Mesendoderm (in vitro differentiated cells): Measurements from ENCODE around the gene AFF4.

Experiments used
- DNase-seq: peaks from one replicate; pipeline ENCODE4 v3.0.0; 2013
- H2AK5ac ChIP-seq: 2 replicates; pipeline ENCODE4 v1.6.1; 2013; ENCODE audit warnings: low read length, inconsistent platforms
- H2BK120ac ChIP-seq: 2 replicates; pipeline ENCODE4 v1.6.1; 2013; ENCODE audit warnings: low read depth, mild to moderate bottlenecking, low read length, moderate library complexity, mixed read lengths
- H2BK15ac ChIP-seq: replicated peaks from 2 replicates; pipeline ENCODE4 v1.6.1; 2013; ENCODE audit warnings: low read depth, mild to moderate bottlenecking, moderate library complexity
- H2BK5ac ChIP-seq: 2 replicates; pipeline ENCODE4 v1.6.1; 2013; ENCODE audit warnings: low read length, inconsistent platforms
- H3K18ac ChIP-seq: 2 replicates; pipeline ENCODE4 v1.6.1; 2013; ENCODE audit warnings: mild to moderate bottlenecking, low read length, mixed read lengths
- H3K23ac ChIP-seq: one replicate; pipeline ENCODE4 v1.6.1; 2013; ENCODE audit warnings: low read length
- H3K27ac ChIP-seq: 2 replicates; pipeline ENCODE4 v1.5.1; 2013; ENCODE audit warnings: low read depth, mild to moderate bottlenecking, inconsistent platforms, low read length, moderate library complexity
- H3K27me3 ChIP-seq: 2 replicates; pipeline ENCODE4 v1.6.1; 2013; ENCODE audit warnings: low read length, control low read depth, mild to moderate bottlenecking, inconsistent platforms; ENCODE audit not compliant: insufficient read depth, poor library complexity
- H3K36me3 ChIP-seq: 2 replicates; pipeline ENCODE4 v1.6.1; 2013; ENCODE audit warnings: low read length, inconsistent platforms; ENCODE audit not compliant: control insufficient read depth, insufficient read depth
- H3K4ac ChIP-seq: one replicate; pipeline ENCODE4 v1.6.1; 2013; ENCODE audit warnings: low read depth, mild to moderate bottlenecking, low read length, moderate library complexity
- H3K4me1 ChIP-seq: 2 replicates; pipeline ENCODE4 v1.6.1; 2013; ENCODE audit warnings: low read depth, low read length, inconsistent platforms; ENCODE audit not compliant: control insufficient read depth
- H3K4me2 ChIP-seq: 2 replicates; pipeline ENCODE4 v1.6.1; 2013; ENCODE audit warnings: low read length
- H3K4me3 ChIP-seq: 2 replicates; pipeline ENCODE4 v1.5.1; 2013; ENCODE audit warnings: mild to moderate bottlenecking, low read length
- H3K56ac ChIP-seq: one replicate; pipeline ENCODE4 v1.6.1; 2013; ENCODE audit warnings: low read length
- H3K79me1 ChIP-seq: 2 replicates; pipeline ENCODE4 v1.6.1; 2013; ENCODE audit warnings: low read length, inconsistent platforms
- H3K79me2 ChIP-seq: 2 replicates; pipeline ENCODE4 v1.6.1; 2013; ENCODE audit warnings: mild to moderate bottlenecking, low read length; ENCODE audit not compliant: control insufficient read depth, insufficient read depth
- H3K9ac ChIP-seq: 2 replicates; pipeline ENCODE4 v1.6.1; 2013; ENCODE audit warnings: low read length, inconsistent platforms
- H4K5ac ChIP-seq: one replicate; pipeline ENCODE4 v1.6.1; 2013; ENCODE audit warnings: low read length
- H4K8ac ChIP-seq: one replicate; pipeline ENCODE4 v1.6.1; 2013; ENCODE audit warnings: low read depth, mild to moderate bottlenecking, control low read depth, low read length, moderate library complexity
- WGBS: extraction: QIAGEN DNeasy Blood & Tissue Kit; methylation state at CpG from one replicate; pipeline ENCODE4 v1.1.7; 2013; ENCODE audit warnings: low lambda C conversion rate, missing lambda C conversion rate; ENCODE audit not compliant: insufficient coverage; ENCODE audit errors: extremely low coverage; 5-methylcytosine and 5-hydroxymethylcytosine counted together

AFF4 gene

GRCh38 chr5:132853323-132853722 lies 110.1 kb downstream of the AFF4 start:
- no peaks in the 10 kb centered on the region for H3K4me1 ChIP-seq
- H3K27me3 ChIP-seq: no peaks in the 10 kb centered on the region
- H2BK120ac ChIP-seq: no peak overlapping the region
- no peak overlapping the region for H2BK15ac ChIP-seq
- no peak overlapping the region for H4K8ac ChIP-seq
- H3K27ac ChIP-seq: no peak overlapping the region
- DNase-seq: no peak
- no peak overlapping the region for H3K18ac ChIP-seq
- no peak overlapping the region for H3K23ac ChIP-seq
- no peak overlapping the region for H2AK5ac ChIP-seq
- H3K36me3 ChIP-seq: no peaks in the 10 kb centered on the region
- H3K79me2 ChIP-seq: no peaks in the 10 kb centered on the region
- no peaks in the 10 kb centered on the region for H3K79me1 ChIP-seq
- no peak overlapping the region for H3K9ac ChIP-seq
- no peak overlapping the region for H3K56ac ChIP-seq
- no peak overlapping the region for H3K4me3 ChIP-seq
- H2BK5ac ChIP-seq: no peak overlapping the region
- H4K5ac ChIP-seq: no peak overlapping the region
- H3K4ac ChIP-seq: no peak overlapping the region
- no peak overlapping the region for H3K4me2 ChIP-seq
- no CpG with 5 or more reads among the region's 3 CpGs for whole genome bisulfite sequencing

DNA sequence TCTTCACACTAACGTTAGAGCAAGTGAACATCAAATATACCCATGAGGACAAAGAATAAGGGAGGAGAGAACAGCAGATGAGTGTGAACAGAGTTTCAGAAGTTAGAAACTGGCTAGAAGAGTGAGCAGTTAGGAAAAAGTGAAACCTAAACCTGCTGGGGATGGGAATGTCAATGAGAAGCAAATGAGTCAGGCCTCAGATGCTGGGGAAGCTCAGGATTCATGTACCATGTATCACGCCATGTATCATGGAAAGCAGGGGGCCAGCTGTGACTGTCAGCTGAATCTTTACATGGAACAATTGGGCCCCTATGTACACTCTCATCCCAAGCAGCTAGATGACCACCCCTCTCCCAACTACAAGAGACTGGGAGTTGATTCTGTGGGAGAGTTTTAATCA lies 113.4 kb downstream of the AFF4 start:
- H3K4me2 ChIP-seq: no peak overlapping the region
- DNase-seq: no peak
- H4K8ac ChIP-seq: no peak overlapping the region
- H3K79me1 ChIP-seq: no peaks in the 10 kb centered on the region
- no peaks in the 10 kb centered on the region for H3K4me1 ChIP-seq
- H3K4me3 ChIP-seq: no peak overlapping the region
- H3K9ac ChIP-seq: no peak overlapping the region
- no peak overlapping the region for H4K5ac ChIP-seq
- no peak overlapping the region for H3K23ac ChIP-seq
- no peak overlapping the region for H2BK5ac ChIP-seq
- H2BK120ac ChIP-seq: no peak overlapping the region
- no peak overlapping the region for H3K4ac ChIP-seq
- H2BK15ac ChIP-seq: no peak overlapping the region
- H3K36me3 ChIP-seq: no peaks in the 10 kb centered on the region
- no peak overlapping the region for H2AK5ac ChIP-seq
- no peaks in the 10 kb centered on the region for H3K27me3 ChIP-seq
- H3K18ac ChIP-seq: no peak overlapping the region
- no CpG with 5 or more reads among the region's 2 CpGs for WGBS
- no peak overlapping the region for H3K27ac ChIP-seq
- no peaks in the 10 kb centered on the region for H3K79me2 ChIP-seq
- H3K56ac ChIP-seq: no peak overlapping the region

DNA sequence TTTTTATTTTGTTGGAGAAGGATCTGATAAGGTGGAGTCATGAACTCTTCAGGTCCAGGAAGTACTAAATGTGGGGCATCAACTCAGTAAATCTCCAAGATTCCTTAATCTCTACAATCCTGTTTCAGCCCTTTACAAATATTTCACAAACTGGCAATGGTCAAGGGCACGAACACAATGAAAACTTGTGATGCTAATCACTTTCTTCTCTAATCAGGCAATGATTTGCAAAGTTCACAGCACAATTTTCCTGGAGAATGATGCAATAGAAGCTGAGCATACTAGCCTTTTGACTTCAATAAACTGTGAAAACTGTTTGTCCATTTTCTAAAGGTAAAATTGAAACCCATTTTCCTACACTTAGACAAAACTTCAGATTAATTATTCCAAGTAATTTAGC lies 114.1 kb downstream of the AFF4 start:
- no peak overlapping the region for H3K27ac ChIP-seq
- no peak overlapping the region for H3K18ac ChIP-seq
- H2BK120ac ChIP-seq: no peak overlapping the region
- no peaks in the 10 kb centered on the region for H3K79me1 ChIP-seq
- no peak overlapping the region for H2BK15ac ChIP-seq
- H4K8ac ChIP-seq: no peak overlapping the region
- no peaks in the 10 kb centered on the region for H3K4me1 ChIP-seq
- no peak overlapping the region for H3K56ac ChIP-seq
- H2AK5ac ChIP-seq: no peak overlapping the region
- no CpG with 5 or more reads among the region's 1 CpG for WGBS
- no peak overlapping the region for H4K5ac ChIP-seq
- DNase-seq: no peak
- no peaks in the 10 kb centered on the region for H3K79me2 ChIP-seq
- no peak overlapping the region for H3K4ac ChIP-seq
- H3K23ac ChIP-seq: no peak overlapping the region
- no peak overlapping the region for H2BK5ac ChIP-seq
- no peak overlapping the region for H3K9ac ChIP-seq
- no peak overlapping the region for H3K4me3 ChIP-seq
- H3K36me3 ChIP-seq: no peaks in the 10 kb centered on the region
- no peak overlapping the region for H3K4me2 ChIP-seq
- no peaks in the 10 kb centered on the region for H3K27me3 ChIP-seq

GRCh38 chr5:132848270-132848669 lies 115.2 kb downstream of the AFF4 start:
- H2BK15ac ChIP-seq: no peak overlapping the region
- no peak overlapping the region for H3K56ac ChIP-seq
- no peaks in the 10 kb centered on the region for H3K27me3 ChIP-seq
- no peak overlapping the region for H4K8ac ChIP-seq
- no peak overlapping the region for H4K5ac ChIP-seq
- H2BK5ac ChIP-seq: no peak overlapping the region
- H3K18ac ChIP-seq: no peak overlapping the region
- H3K36me3 ChIP-seq: no peaks in the 10 kb centered on the region
- no peaks in the 10 kb centered on the region for H3K79me1 ChIP-seq
- no peak overlapping the region for H3K4me3 ChIP-seq
- H3K4me2 ChIP-seq: no peak overlapping the region
- DNase-seq: no peak
- no peak overlapping the region for H3K23ac ChIP-seq
- no peak overlapping the region for H3K9ac ChIP-seq
- H2AK5ac ChIP-seq: no peak overlapping the region
- H3K4ac ChIP-seq: no peak overlapping the region
- no CpG with 5 or more reads among the region's 8 CpGs for WGBS
- H3K27ac ChIP-seq: no peak overlapping the region
- H2BK120ac ChIP-seq: no peak overlapping the region
- H3K79me2 ChIP-seq: no peaks in the 10 kb centered on the region
- no peaks in the 10 kb centered on the region for H3K4me1 ChIP-seq

- Histone ChIP-seq H3K4me2 (no peak overlapping the region), H3K23ac (no peak overlapping the region), H3K36me3 (no peaks in the 10 kb centered on the region), H3K79me1 (no peaks in the 10 kb centered on the region), H3K9ac (no peak overlapping the region), H3K56ac (no peak overlapping the region), H2BK120ac (no peak overlapping the region), H3K79me2 (no peaks in the 10 kb centered on the region), H3K18ac (no peak overlapping the region), H2AK5ac (no peak overlapping the region), H4K8ac (no peak overlapping the region), H3K4me1 (no peaks in the 10 kb centered on the region), H3K27me3 (no peaks in the 10 kb centered on the region), H3K4me3 (no peak overlapping the region), H2BK5ac (no peak overlapping the region), H3K27ac (no peak overlapping the region), H2BK15ac (no peak overlapping the region), H4K5ac (no peak overlapping the region), H3K4ac (no peak overlapping the region)
- WGBS: no CpG with 5 or more reads among the region's 4 CpGs
- no peak for DNase-seq
These were observed 122.1 kb downstream of the AFF4 start for GRCh38 chr5:132841305-132841704.

DNA sequence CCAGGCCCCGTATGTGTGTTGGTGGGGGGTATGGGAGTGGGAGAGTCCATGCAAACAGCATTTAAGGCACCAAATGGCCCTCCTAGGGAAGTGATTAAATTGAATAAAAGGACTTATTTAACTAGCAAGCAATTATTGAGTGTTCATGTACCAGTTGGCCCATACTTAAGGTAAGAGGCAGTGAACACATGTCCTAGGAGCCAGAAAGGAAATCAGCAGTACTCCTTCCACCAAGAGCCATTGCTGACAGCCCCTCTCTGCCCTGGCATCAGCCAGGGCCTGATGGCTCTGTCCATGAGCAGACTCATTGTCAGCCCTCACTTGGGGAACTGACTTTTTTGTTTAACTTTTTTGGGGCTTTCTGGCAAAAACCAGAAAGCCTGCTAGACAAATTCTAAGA lies 122.5 kb downstream of the AFF4 start:
- Histone ChIP-seq H3K9ac (no peak overlapping the region), H2BK15ac (no peak overlapping the region), H2BK5ac (no peak overlapping the region), H4K5ac (no peak overlapping the region), H3K27me3 (no peaks in the 10 kb centered on the region), H3K23ac (no peak overlapping the region), H3K4me1 (no peaks in the 10 kb centered on the region), H3K4me3 (no peak overlapping the region), H3K56ac (no peak overlapping the region), H3K27ac (no peak overlapping the region), H3K36me3 (no peaks in the 10 kb centered on the region), H2BK120ac (no peak overlapping the region), H3K4ac (no peak overlapping the region), H3K79me2 (no peaks in the 10 kb centered on the region), H3K18ac (no peak overlapping the region), H3K79me1 (no peaks in the 10 kb centered on the region), H3K4me2 (no peak overlapping the region), H2AK5ac (no peak overlapping the region), H4K8ac (no peak overlapping the region)
- no CpG with 5 or more reads among the region's 1 CpG for WGBS
- no peak for DNase-seq
